ENCODE measurements around the gene CHST8. TPM values are rescaled to one million over a fixed set of nuclear protein-coding genes. Genes with fewer than 3 reads are reported as not detected.

Gene CHST8
- total RNA-seq, 6 experiments from 2014 or later, result not detected

GRCh38 chr19:33698576-33699435 is 77.1 kb downstream of the CHST8 start:
- no peaks in the 10 kb centered on the region for H3K4me1 Mint-ChIP-seq (ENCODE audit: low read depth)
- H3K9me3 Mint-ChIP-seq, result peaks cover 19% of the 10 kb centered on the region
- H3K27me3 Mint-ChIP-seq (ENCODE audit: insufficient read depth), result peaks cover 6% of the 10 kb centered on the region; the same call in 1 of the 2 replicates
- TF ChIP-seq CTCF (IDR thresholded peaks at IDR 0.05), result no peak
- H3K4me3 Mint-ChIP-seq, result no peak overlapping the region
- H3K36me3 Mint-ChIP-seq (ENCODE audit: low read depth), result no peaks in the 10 kb centered on the region
- no peak for DNase-seq
- no peak overlapping the region for H3K27ac Mint-ChIP-seq

GRCh38 chr19:33699754-33700407 is 78.1 kb downstream of the CHST8 start:
- Mint-ChIP-seq H3K36me3 (ENCODE audit: low read depth) (no peaks in the 10 kb centered on the region), H3K9me3 (peaks cover 19% of the 10 kb centered on the region), H3K27ac (no peak overlapping the region), H3K27me3 (ENCODE audit: insufficient read depth) (peaks cover 6% of the 10 kb centered on the region; the same call in 1 of the 2 replicates), H3K4me1 (ENCODE audit: low read depth) (no peaks in the 10 kb centered on the region), H3K4me3 (no peak overlapping the region)
- TF ChIP-seq CTCF (IDR thresholded peaks at IDR 0.05), result no peak
- DNase-seq, result no peak

DNA sequence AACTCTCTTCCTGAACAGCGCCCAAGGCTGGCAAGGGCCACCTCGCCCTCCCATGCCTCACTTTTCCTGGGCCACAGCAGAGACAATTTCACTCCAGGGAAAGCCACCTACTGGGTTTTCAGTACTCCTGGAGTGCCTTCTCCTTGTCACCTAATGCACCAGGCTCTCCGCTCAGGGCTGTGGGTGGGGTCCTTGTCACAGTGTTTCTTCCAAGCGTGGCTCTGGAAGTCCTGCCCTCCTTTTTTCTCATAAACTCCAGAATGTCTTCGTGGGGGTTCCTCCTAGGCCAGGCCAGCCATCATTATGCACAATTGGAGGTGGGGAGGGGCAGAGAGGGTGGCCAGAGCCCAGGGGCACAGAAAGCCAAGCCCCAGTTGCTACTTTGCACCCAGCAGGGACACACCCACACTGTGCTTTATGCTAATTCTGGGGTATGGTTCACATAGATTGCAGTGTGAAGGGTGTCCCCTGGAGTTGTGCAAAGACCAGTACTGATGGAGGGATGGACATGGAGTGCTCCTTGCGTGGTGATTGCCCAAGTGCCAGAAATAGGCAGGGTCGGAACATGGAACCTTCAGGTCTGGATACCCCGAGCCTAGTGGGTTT is 78.8 kb downstream of the CHST8 start:
- no peak overlapping the region for H3K4me3 Mint-ChIP-seq
- no peak for DNase-seq
- no peak overlapping the region for H3K27ac Mint-ChIP-seq
- peaks cover 6% of the 10 kb centered on the region; the same call in 1 of the 2 replicates for H3K27me3 Mint-ChIP-seq (ENCODE audit: insufficient read depth)
- H3K9me3 Mint-ChIP-seq, result peaks cover 19% of the 10 kb centered on the region
- no peaks in the 10 kb centered on the region for H3K36me3 Mint-ChIP-seq (ENCODE audit: low read depth)
- H3K4me1 Mint-ChIP-seq (ENCODE audit: low read depth), result no peaks in the 10 kb centered on the region
- no peak for TF ChIP-seq CTCF (IDR thresholded peaks at IDR 0.05)

GRCh38 chr19:33701565-33701964 is 79.8 kb downstream of the CHST8 start:
- Mint-ChIP-seq H3K9me3 (peaks cover 19% of the 10 kb centered on the region), H3K36me3 (ENCODE audit: low read depth) (no peaks in the 10 kb centered on the region), H3K4me1 (ENCODE audit: low read depth) (no peaks in the 10 kb centered on the region), H3K4me3 (no peak overlapping the region), H3K27ac (no peak overlapping the region), H3K27me3 (ENCODE audit: insufficient read depth) (peaks cover 6% of the 10 kb centered on the region; the same call in 1 of the 2 replicates)
- TF ChIP-seq CTCF (IDR thresholded peaks at IDR 0.05), result no peak
- no peak for DNase-seq

- Mint-ChIP-seq H3K4me1 (ENCODE audit: low read depth) (no peaks in the 10 kb centered on the region), H3K36me3 (ENCODE audit: low read depth) (no peaks in the 10 kb centered on the region), H3K9me3 (peaks cover 13% of the 10 kb centered on the region), H3K27me3 (ENCODE audit: insufficient read depth) (peaks cover 6% of the 10 kb centered on the region; the same call in 1 of the 2 replicates), H3K27ac (no peak overlapping the region), H3K4me3 (no peak overlapping the region)
- no peak for DNase-seq
- TF ChIP-seq CTCF (IDR thresholded peaks at IDR 0.05), result no peak
Measured at GRCh38 chr19:33702606-33703437, 81.1 kb downstream of the CHST8 start.
